Measurements from ENCODE around the gene ZBTB46.

GRCh38 chr20:63768591-63769515 lies 62.2 kb downstream of the ZBTB46 start:
- no peak for TF ChIP-seq POLR2AphosphoS5 (IDR thresholded peaks at IDR 0.05; ENCODE audit: insufficient read depth in 1 of 2, low read depth in 1 of 2)
- no peak for TF ChIP-seq POLR2A (IDR thresholded peaks at IDR 0.05)
- TF ChIP-seq CTCF (IDR thresholded peaks at IDR 0.05) = no peak

Data from vagina (tissue), 2 donors.